PC-9 (cell line): ENCODE results near the gene PI4K2B. TPM values are rescaled to one million over a fixed set of nuclear protein-coding genes. Genes with fewer than 3 reads are reported as not detected.

Source experiments
- BruUV-seq: library from RNA; stranded (reverse); fragments of 400-500 nt; replicated peaks from 2 replicates; lab custom pipeline; 2021; lab: Mats Ljungman, UMichigan
- CTCF ChIA-PET: fragments of 300-600 bp; sonication (Branson Sonifier 250); formaldehyde crosslinking; loops from one replicate; lab custom pipeline; 2022; ENCODE audit warnings: antibody characterized with exemption; lab: Charles Lee
- POLR2A ChIA-PET: fragments of 300-600 bp; sonication (Branson Sonifier 250); formaldehyde crosslinking; loops from one replicate; lab custom pipeline; 2022; ENCODE audit warnings: antibody characterized with exemption; ENCODE audit not compliant: unreplicated experiment; lab: Charles Lee
- DNase-seq, 2 experiments: peaks; one replicate each; pipeline versions ENCODE4 v3.0.0 to v3.0.0-alpha.2; 2015 to 2022; ENCODE audit warnings: mixed read lengths in 1 of 2
- H2AFZ ChIP-seq: fragments of 200-600 bp; sonication (generic); 2 replicates; pipeline ENCODE4 v1.8.1; 2017; ENCODE audit warnings: antibody characterized with exemption
- H3F3A ChIP-seq: fragments of 200-600 bp; sonication (generic); 2 replicates; pipeline ENCODE4 v1.8.1; 2017; ENCODE audit warnings: antibody characterized with exemption, mild to moderate bottlenecking, low read depth; ENCODE audit not compliant: insufficient read depth
- H3K27ac ChIP-seq: fragments of 200-600 bp; sonication (generic); 2 replicates; pipeline ENCODE4 v1.6.1; 2016; ENCODE audit warnings: mixed run types
- H3K27me3 ChIP-seq: fragments of 200-600 bp; sonication (generic); 2 replicates; pipeline ENCODE4 v1.6.1; 2016; ENCODE audit warnings: low read depth, mixed run types; ENCODE audit not compliant: insufficient read depth
- H3K36me3 ChIP-seq: fragments of 200-600 bp; sonication (generic); 2 replicates; pipeline ENCODE4 v1.6.1; 2016; ENCODE audit warnings: low read depth, mixed run types
- H3K4me1 ChIP-seq: fragments of 200-600 bp; sonication (generic); replicated peaks from 2 replicates; pipeline ENCODE4 v1.6.1; 2016; ENCODE audit warnings: mixed run types; ENCODE audit not compliant: insufficient read depth
- H3K4me2 ChIP-seq: fragments of 200-600 bp; sonication (generic); 2 replicates; pipeline ENCODE4 v1.6.1; 2017; ENCODE audit warnings: mixed run types
- H3K4me3 ChIP-seq: fragments of 200-600 bp; sonication (generic); 2 replicates; pipeline ENCODE4 v1.6.1; 2016; ENCODE audit warnings: mixed run types
- H3K79me2 ChIP-seq: fragments of 200-600 bp; sonication (generic); 2 replicates; pipeline ENCODE4 v1.6.1; 2017; ENCODE audit warnings: low read depth, mixed run types
- H3K9me2 ChIP-seq: fragments of 200-600 bp; sonication (generic); 2 replicates; pipeline ENCODE4 v1.8.1; 2017; ENCODE audit warnings: mild to moderate bottlenecking; ENCODE audit not compliant: insufficient read depth
- H3K9me3 ChIP-seq: fragments of 200-600 bp; sonication (generic); 2 replicates; pipeline ENCODE4 v1.8.1; 2016; ENCODE audit warnings: low read depth; ENCODE audit not compliant: insufficient read depth
- H4K20me1 ChIP-seq: fragments of 200-600 bp; sonication (generic); 2 replicates; pipeline ENCODE4 v1.8.1; 2017; ENCODE audit not compliant: insufficient read depth
- EZH2 ChIP-seq: fragments of 200-600 bp; sonication (generic); IDR thresholded peaks from 2 replicates; pipeline ENCODE4 v1.8.0; 2017; ENCODE audit warnings: antibody characterized with exemption, low read depth
- intact Hi-C: fragments of 100-400 bp; cut with micrococcal nuclease; formaldehyde crosslinking; loops from one replicate; pipeline ENCODE4 v1.10.0; 2022; ENCODE audit not compliant: unreplicated experiment
- total RNA-seq: library from RNA; stranded (reverse); gene quantifications from 2 replicates; pipeline ENCODE4 v1.2.3, GENCODE V29; 2021
- TF ChIP-seq, protein P1 (sequence below): fragments of 200-600 bp; sonication (generic); conservative IDR thresholded peaks from 2 replicates; pipeline ENCODE4 v1.6.1; 2017; ENCODE audit warnings: mixed run types, antibody characterized with exemption, mild to moderate bottlenecking, moderate library complexity

Gene PI4K2B
- total RNA-seq, 1 experiment from 2014 or later = 19.3 TPM

GRCh38 chr4:25291158-25291733, 57.4 kb downstream of the PI4K2B start:
- intact Hi-C loops = no loop called here
- TF ChIP-seq EZH2 = no peak
- TF ChIP-seq, protein P1, sequence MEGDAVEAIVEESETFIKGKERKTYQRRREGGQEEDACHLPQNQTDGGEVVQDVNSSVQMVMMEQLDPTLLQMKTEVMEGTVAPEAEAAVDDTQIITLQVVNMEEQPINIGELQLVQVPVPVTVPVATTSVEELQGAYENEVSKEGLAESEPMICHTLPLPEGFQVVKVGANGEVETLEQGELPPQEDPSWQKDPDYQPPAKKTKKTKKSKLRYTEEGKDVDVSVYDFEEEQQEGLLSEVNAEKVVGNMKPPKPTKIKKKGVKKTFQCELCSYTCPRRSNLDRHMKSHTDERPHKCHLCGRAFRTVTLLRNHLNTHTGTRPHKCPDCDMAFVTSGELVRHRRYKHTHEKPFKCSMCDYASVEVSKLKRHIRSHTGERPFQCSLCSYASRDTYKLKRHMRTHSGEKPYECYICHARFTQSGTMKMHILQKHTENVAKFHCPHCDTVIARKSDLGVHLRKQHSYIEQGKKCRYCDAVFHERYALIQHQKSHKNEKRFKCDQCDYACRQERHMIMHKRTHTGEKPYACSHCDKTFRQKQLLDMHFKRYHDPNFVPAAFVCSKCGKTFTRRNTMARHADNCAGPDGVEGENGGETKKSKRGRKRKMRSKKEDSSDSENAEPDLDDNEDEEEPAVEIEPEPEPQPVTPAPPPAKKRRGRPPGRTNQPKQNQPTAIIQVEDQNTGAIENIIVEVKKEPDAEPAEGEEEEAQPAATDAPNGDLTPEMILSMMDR = no peak
- Histone ChIP-seq H3K9me2 (no peaks in the 10 kb centered on the region), H3K27ac (no peak overlapping the region), H3K36me3 (no peaks in the 10 kb centered on the region), H3K27me3 (no peaks in the 10 kb centered on the region), H3K9me3 (no peaks in the 10 kb centered on the region), H2AFZ (no peak overlapping the region), H3F3A (no peaks in the 10 kb centered on the region), H3K79me2 (no peaks in the 10 kb centered on the region), H3K4me1 (no peaks in the 10 kb centered on the region), H3K4me3 (no peak overlapping the region), H4K20me1 (no peaks in the 10 kb centered on the region), H3K4me2 (no peak overlapping the region)
- ChIA-PET POLR2A (no interaction called here), CTCF (no interaction called here)
- DNase-seq = no peak
- no TSS peak for BruUV-seq

GRCh38 chr4:25297528-25298242, 63.9 kb downstream of the PI4K2B start:
- no peak overlapping the region for H3K4me2 ChIP-seq
- no peak overlapping the region for H3K4me3 ChIP-seq
- no peak for TF ChIP-seq EZH2
- TF ChIP-seq, protein P1 = no peak
- intact Hi-C loops = loop anchor here (2.0 kb wide), 1 partner anchor 15 kb away; the partner anchor contains the start of gene ZCCHC4
- H3K79me2 ChIP-seq = no peaks in the 10 kb centered on the region
- no peak overlapping the region for H3K27ac ChIP-seq
- POLR2A ChIA-PET = no interaction called here
- DNase-seq = no peak
- CTCF ChIA-PET = no interaction called here
- H3K36me3 ChIP-seq = no peaks in the 10 kb centered on the region
- H3K4me1 ChIP-seq = peaks cover 18% of the 10 kb centered on the region
- BruUV-seq = no TSS peak
- no peaks in the 10 kb centered on the region for H4K20me1 ChIP-seq
- no peak overlapping the region for H2AFZ ChIP-seq
- no peaks in the 10 kb centered on the region for H3K9me3 ChIP-seq
- no peaks in the 10 kb centered on the region for H3K9me2 ChIP-seq
- H3K27me3 ChIP-seq = no peaks in the 10 kb centered on the region
- peaks cover 13% of the 10 kb centered on the region; the same call in 1 of the 2 replicates for H3F3A ChIP-seq

GRCh38 chr4:25299476-25300203, 65.8 kb downstream of the PI4K2B start:
- H3K4me3 ChIP-seq = peak overlapping the region; percentile 13; the same call in 1 of the 2 replicates
- H3K4me1 ChIP-seq = peaks cover 18% of the 10 kb centered on the region
- TF ChIP-seq, protein P1 = no peak
- no peak for TF ChIP-seq EZH2
- peak overlapping the region; percentile 68 for H3K4me2 ChIP-seq
- CTCF ChIA-PET = interaction anchor here (0.6 to 2.5 kb wide), 2 partner anchors 13 to 243 kb away, joined by 3 to 11 read pairs; partner anchors contain the start of gene ZCCHC4
- H2AFZ ChIP-seq = 0 out of 2 replicates have a peak overlapping the region, but pooled peaks have one; percentile 61
- intact Hi-C loops = loop anchor here (2.0 kb wide), 1 partner anchor 13 kb away; the partner anchor contains the start of gene ZCCHC4
- H3K36me3 ChIP-seq = no peaks in the 10 kb centered on the region
- no peaks in the 10 kb centered on the region for H3K27me3 ChIP-seq
- H3K9me2 ChIP-seq = no peaks in the 10 kb centered on the region
- no TSS peak for BruUV-seq
- DNase-seq = peak; percentile 68 to 91
- H4K20me1 ChIP-seq = no peaks in the 10 kb centered on the region
- H3F3A ChIP-seq = peaks cover 13% of the 10 kb centered on the region; the same call in 1 of the 2 replicates
- H3K27ac ChIP-seq = peak overlapping the region; percentile 52
- POLR2A ChIA-PET = interaction anchor here (0.7 kb wide), 1 partner anchor 13 kb away, joined by 5 read pairs; no protein-coding TSS in a partner anchor
- H3K79me2 ChIP-seq = no peaks in the 10 kb centered on the region
- H3K9me3 ChIP-seq = no peaks in the 10 kb centered on the region
